Measurements from ENCODE around the gene SHC2.
"Not testable (repeated sequence)": the region's sequence is repeated elsewhere in the genome, so short reads cannot be mapped to it uniquely, and the experiment has no call there.

The SHC2 gene

DNA sequence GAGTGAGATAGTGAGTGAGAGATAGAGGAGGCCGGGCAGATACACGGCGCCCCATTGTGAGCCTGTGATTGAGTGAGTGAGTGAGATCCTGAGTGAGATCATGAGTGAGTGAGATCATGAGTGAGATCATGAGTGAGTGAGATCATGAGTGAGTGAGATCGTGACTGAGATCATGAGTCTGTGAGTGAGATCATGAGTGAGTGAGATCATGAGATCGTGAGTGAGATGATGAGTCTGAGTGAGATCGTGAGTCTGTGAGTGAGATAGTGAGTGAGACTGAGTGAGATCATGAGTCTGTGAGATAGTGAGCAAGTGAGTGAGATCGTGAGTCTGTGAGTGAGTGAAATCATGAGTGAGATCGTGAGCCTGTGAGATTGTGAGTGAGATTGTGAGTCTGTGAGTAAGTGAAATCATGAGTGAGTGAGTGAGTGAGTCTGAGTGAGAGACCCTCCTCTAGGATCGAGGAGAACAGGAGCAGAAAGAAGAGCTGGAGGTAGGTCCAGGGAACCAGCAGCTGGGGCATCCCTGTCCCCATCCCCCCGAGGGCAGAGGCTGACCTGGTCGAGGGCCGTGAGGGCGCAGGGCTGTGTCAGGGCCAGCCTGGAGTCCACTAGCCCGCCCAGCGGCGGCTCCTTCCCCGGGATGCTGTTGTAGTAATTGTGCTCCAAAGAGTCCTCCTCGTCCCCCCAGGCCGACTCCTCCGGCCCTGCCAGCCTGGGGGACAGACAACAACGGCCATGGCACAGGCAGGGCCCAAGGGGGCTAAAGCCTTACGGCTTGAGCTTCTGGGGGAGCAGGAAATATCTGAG, 26.5 kb downstream of the SHC2 start:
- no peaks in the 10 kb centered on the region for H3K9me3 ChIP-seq (ENCODE audit: control insufficient read depth in 2 of 2, low read length in 2 of 2)
- H3K4me1 ChIP-seq (ENCODE audit: control insufficient read depth, insufficient read depth, low read length): no peaks in the 10 kb centered on the region
- H3K27ac ChIP-seq (ENCODE audit: low read length): no peak overlapping the region
- no peaks in the 10 kb centered on the region for H3K27me3 ChIP-seq (ENCODE audit: control insufficient read depth in 1 of 2, insufficient read depth in 2 of 2, low read length in 2 of 2)
- no peak overlapping the region for H3K4me3 ChIP-seq (ENCODE audit: low read length in 2 of 2)
- H3K9ac ChIP-seq (ENCODE audit: low read length in 2 of 2): no peak overlapping the region
- peaks cover 15% of the 10 kb centered on the region in 2 donors for H3K36me3 ChIP-seq (ENCODE audit: control insufficient read depth in 2 of 2, insufficient read depth in 2 of 2, low read length in 2 of 2)

DNA sequence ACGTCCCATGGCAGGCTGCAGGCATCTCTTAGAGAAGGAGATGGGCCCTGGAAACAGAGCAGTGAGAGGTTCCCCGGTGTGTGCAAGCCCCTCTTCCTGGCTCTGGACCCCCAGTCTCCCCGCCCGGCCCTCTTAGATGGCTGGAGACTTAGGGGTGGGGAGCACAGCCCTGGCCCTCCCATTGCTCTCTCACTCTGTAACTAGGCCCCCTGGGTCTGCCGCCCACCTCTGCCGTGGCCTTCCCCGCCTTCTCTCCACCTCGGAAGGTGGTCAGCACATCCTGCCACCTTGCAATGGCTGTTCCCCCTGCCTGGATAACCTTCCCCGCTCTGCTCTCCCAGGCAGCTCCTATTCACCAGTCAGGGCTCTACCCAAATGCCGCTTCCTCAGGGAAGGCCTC, 30.1 kb downstream of the SHC2 start:
- H3K4me1 ChIP-seq (ENCODE audit: control insufficient read depth, insufficient read depth, low read length): peaks cover 8% of the 10 kb centered on the region
- H3K9ac ChIP-seq (ENCODE audit: low read length in 2 of 2): no peak overlapping the region
- H3K27me3 ChIP-seq (ENCODE audit: control insufficient read depth in 1 of 2, insufficient read depth in 2 of 2, low read length in 2 of 2): no peaks in the 10 kb centered on the region
- H3K27ac ChIP-seq (ENCODE audit: low read length): no peak overlapping the region
- H3K4me3 ChIP-seq (ENCODE audit: low read length in 2 of 2): no peak overlapping the region
- H3K9me3 ChIP-seq (ENCODE audit: control insufficient read depth in 2 of 2, low read length in 2 of 2): no peaks in the 10 kb centered on the region
- peaks cover 19 to 23% of the 10 kb centered on the region in 2 donors for H3K36me3 ChIP-seq (ENCODE audit: control insufficient read depth in 2 of 2, insufficient read depth in 2 of 2, low read length in 2 of 2)

DNA sequence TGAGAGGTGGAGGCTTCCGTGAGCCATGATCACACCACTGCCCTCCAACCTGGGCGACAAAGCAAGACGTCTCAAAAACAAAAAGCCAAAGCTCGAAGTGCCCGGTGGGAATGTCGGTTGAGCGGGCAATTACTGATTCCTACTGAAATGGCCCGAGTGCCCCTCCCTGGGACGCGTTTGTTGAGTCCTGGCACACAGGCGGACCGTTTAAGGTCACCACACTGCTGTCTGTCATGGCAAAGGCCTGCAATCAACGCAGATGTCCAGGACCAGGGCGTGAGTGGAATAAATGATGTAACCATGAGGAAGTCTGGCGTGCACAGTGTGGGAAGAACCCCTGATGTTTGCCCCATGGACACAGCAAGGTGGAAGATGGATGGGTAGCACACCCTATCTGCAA, 32.7 kb downstream of the SHC2 start:
- no peak overlapping the region for H3K4me3 ChIP-seq (ENCODE audit: low read length in 2 of 2)
- H3K4me1 ChIP-seq (ENCODE audit: control insufficient read depth, insufficient read depth, low read length): peaks cover 8% of the 10 kb centered on the region
- H3K27me3 ChIP-seq (ENCODE audit: control insufficient read depth in 1 of 2, insufficient read depth in 2 of 2, low read length in 2 of 2): no peaks in the 10 kb centered on the region
- peaks cover 16 to 20% of the 10 kb centered on the region in 2 donors for H3K36me3 ChIP-seq (ENCODE audit: control insufficient read depth in 2 of 2, insufficient read depth in 2 of 2, low read length in 2 of 2)
- H3K27ac ChIP-seq (ENCODE audit: low read length): no peak overlapping the region
- H3K9ac ChIP-seq (ENCODE audit: low read length in 2 of 2): no peak overlapping the region
- H3K9me3 ChIP-seq (ENCODE audit: control insufficient read depth in 2 of 2, low read length in 2 of 2): no peaks in the 10 kb centered on the region

DNA sequence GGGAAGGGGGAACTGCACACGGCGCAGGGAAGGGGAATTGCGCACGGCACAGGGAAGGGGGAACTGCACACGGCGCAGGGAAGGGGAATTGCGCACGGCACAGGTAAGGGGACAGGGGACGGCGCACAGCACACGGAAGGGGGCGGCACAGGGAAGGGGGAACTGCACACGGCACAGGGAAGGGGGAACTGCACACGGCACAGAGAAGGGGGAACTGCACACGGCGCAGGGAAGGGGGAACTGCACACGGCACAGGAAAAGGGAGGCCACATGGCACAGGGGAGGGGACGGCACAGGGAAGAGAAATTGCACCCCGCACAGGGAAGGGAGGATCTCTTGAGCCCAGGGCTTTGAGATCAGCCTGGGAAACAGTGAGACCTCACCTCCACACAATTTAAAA, 33.2 kb downstream of the SHC2 start:
- not testable (repeated sequence) for H3K9ac ChIP-seq (ENCODE audit: low read length in 2 of 2); H3K27ac ChIP-seq (ENCODE audit: low read length); H3K4me1 ChIP-seq (ENCODE audit: control insufficient read depth, insufficient read depth, low read length); H3K4me3 ChIP-seq (ENCODE audit: low read length in 2 of 2); H3K9me3 ChIP-seq (ENCODE audit: control insufficient read depth in 2 of 2, low read length in 2 of 2); H3K27me3 ChIP-seq (ENCODE audit: control insufficient read depth in 1 of 2, insufficient read depth in 2 of 2, low read length in 2 of 2)
- H3K36me3 ChIP-seq (ENCODE audit: control insufficient read depth in 2 of 2, insufficient read depth in 2 of 2, low read length in 2 of 2): peaks cover 16 to 20% of the 10 kb centered on the region in 2 donors

DNA sequence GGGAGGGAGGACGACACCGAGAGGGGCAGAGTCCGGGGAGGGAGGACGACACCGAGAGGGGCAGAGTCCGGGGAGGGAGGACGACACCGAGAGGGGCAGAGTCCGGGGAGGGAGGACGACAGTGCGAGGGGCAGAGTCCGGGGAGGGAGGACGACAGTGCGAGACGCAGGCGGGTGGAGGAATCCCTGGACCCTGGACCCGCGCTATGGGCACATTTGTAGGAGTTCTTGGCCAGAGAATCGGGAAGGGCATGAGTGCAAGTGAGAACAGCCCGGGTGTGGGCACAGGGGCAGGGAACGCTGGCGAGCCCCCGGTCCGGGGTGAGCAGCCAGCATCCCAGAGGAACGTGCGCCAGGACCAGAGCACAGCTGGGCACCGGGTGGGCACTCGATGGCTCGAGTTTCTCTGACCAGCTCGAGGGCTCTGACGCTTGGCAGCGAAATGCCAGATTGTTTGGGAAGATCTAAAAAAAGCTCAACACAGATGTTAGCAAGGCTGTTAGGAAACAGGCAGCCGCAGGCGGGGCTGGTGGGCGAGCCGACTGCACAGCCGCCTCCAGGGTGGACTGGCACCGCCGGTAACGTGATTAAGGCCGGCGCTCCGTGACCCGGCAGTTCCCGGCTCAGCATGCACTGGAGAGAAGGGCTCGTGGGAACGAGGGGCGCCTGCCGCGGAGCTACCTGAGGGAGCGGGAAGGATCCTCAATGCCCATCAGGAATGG, 33.9 kb downstream of the SHC2 start:
- Histone ChIP-seq H3K36me3 (ENCODE audit: control insufficient read depth in 2 of 2, insufficient read depth in 2 of 2, low read length in 2 of 2) (peaks cover 16 to 20% of the 10 kb centered on the region in 2 donors), H3K27me3 (ENCODE audit: control insufficient read depth in 1 of 2, insufficient read depth in 2 of 2, low read length in 2 of 2) (no peaks in the 10 kb centered on the region), H3K4me3 (ENCODE audit: low read length in 2 of 2) (peak overlapping the region in 1 of 2 donors; percentile 52), H3K9me3 (ENCODE audit: control insufficient read depth in 2 of 2, low read length in 2 of 2) (no peaks in the 10 kb centered on the region), H3K4me1 (ENCODE audit: control insufficient read depth, insufficient read depth, low read length) (peaks cover 8% of the 10 kb centered on the region), H3K9ac (ENCODE audit: low read length in 2 of 2) (no peak overlapping the region), H3K27ac (ENCODE audit: low read length) (no peak overlapping the region)

DNA sequence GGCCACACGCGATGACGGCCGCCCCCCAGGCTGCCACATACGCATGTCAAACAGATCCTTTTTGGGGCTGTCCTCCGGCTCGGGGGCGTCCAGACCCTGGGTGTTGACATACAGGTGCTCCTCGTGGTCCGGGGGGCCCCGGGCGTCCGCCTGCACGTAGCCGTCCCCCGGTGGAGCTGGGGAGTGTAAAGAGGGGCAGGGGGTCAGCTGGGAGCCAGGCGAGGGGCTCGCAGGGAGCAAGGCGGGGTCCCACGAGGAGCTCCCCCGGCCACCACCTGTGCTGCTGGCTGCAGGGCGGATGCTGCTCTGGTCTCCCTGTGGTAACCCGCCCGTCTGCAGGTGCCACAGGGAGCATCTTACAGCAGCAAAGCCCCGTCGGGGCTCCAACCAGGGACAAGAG, 35.8 kb downstream of the SHC2 start:
- H3K4me3 ChIP-seq (ENCODE audit: low read length in 2 of 2): no peak overlapping the region
- peaks cover 11 to 15% of the 10 kb centered on the region in 2 donors for H3K36me3 ChIP-seq (ENCODE audit: control insufficient read depth in 2 of 2, insufficient read depth in 2 of 2, low read length in 2 of 2)
- no peak overlapping the region for H3K9ac ChIP-seq (ENCODE audit: low read length in 2 of 2)

DNA sequence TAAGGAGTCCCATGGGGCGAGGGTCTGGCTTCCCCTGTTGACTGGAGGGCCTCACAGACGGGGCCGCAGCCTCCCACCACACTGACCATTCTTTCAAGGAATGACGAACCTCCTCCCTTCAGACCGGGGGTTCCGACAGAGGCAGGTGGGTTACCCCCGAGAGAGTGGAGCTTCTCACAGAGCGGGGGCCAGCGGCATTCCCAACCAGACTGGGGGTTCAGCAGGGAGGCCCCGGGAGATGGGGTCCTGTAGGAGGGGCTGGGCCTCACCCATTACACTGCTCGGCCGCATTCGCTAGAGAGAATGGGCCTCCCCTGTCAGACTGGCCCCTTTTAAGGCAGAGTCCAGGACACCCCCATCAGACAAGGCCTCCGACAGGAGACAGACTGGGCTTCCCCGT, 36.3 kb downstream of the SHC2 start:
- no peak overlapping the region for H3K4me3 ChIP-seq (ENCODE audit: low read length in 2 of 2)
- no peak overlapping the region for H3K27ac ChIP-seq (ENCODE audit: low read length)
- H3K4me1 ChIP-seq (ENCODE audit: control insufficient read depth, insufficient read depth, low read length): peaks cover 8% of the 10 kb centered on the region
- no peak overlapping the region for H3K9ac ChIP-seq (ENCODE audit: low read length in 2 of 2)
- H3K36me3 ChIP-seq (ENCODE audit: control insufficient read depth in 2 of 2, insufficient read depth in 2 of 2, low read length in 2 of 2): peaks cover 11 to 15% of the 10 kb centered on the region in 2 donors
- H3K9me3 ChIP-seq (ENCODE audit: control insufficient read depth in 2 of 2, low read length in 2 of 2): no peaks in the 10 kb centered on the region
- H3K27me3 ChIP-seq (ENCODE audit: control insufficient read depth in 1 of 2, insufficient read depth in 2 of 2, low read length in 2 of 2): no peaks in the 10 kb centered on the region

More for the DNA sequence above, 35.8 kb downstream of the SHC2 start:
- Histone ChIP-seq H3K27me3 (ENCODE audit: control insufficient read depth in 1 of 2, insufficient read depth in 2 of 2, low read length in 2 of 2) (no peaks in the 10 kb centered on the region), H3K27ac (ENCODE audit: low read length) (no peak overlapping the region), H3K9me3 (ENCODE audit: control insufficient read depth in 2 of 2, low read length in 2 of 2) (no peaks in the 10 kb centered on the region), H3K4me1 (ENCODE audit: control insufficient read depth, insufficient read depth, low read length) (peaks cover 8% of the 10 kb centered on the region)

DNA sequence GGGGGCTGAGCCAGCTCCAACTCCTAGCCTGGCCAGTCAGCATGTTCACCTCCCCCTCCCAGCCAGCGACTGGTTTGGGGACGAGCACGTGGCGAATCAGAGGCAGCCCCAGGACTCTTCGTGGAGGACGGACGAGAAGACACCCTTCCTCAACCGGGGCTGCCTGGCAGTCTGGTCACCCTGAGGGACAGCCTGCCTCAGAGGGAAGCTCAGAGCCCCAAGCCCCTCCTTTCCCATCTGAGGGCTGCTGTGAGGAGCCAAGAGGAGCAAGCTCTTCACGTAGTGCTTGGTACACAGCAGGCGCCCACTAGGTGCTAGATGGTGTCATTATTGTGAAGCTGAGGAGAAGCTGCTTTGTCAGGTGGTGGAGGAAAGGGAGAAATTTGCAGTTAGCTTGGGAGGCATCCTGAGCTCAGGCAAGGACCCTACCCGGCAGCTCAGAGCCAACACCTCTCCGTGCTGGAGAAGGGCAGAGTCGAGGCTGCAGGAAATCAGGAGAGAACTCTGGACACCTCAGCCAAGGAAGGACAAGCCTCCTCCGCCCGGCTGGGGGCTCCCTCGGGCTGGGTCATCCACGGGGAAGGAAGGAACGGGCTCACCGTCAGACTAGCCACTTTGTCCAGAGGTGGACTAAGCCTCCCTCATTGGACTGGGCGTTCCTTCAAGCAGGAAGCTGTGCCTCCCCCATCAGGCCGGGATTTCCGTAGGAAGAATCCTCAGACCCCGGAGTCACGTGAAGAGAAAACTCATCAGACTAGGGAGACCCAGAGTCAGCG, 37.0 kb downstream of the SHC2 start:
- Histone ChIP-seq H3K9ac (ENCODE audit: low read length in 2 of 2) (no peak overlapping the region), H3K36me3 (ENCODE audit: control insufficient read depth in 2 of 2, insufficient read depth in 2 of 2, low read length in 2 of 2) (peaks cover 9 to 14% of the 10 kb centered on the region in 2 donors), H3K4me1 (ENCODE audit: control insufficient read depth, insufficient read depth, low read length) (peaks cover 8% of the 10 kb centered on the region), H3K27me3 (ENCODE audit: control insufficient read depth in 1 of 2, insufficient read depth in 2 of 2, low read length in 2 of 2) (no peaks in the 10 kb centered on the region), H3K4me3 (ENCODE audit: low read length in 2 of 2) (no peak overlapping the region), H3K9me3 (ENCODE audit: control insufficient read depth in 2 of 2, low read length in 2 of 2) (no peaks in the 10 kb centered on the region), H3K27ac (ENCODE audit: low read length) (no peak overlapping the region)

DNA sequence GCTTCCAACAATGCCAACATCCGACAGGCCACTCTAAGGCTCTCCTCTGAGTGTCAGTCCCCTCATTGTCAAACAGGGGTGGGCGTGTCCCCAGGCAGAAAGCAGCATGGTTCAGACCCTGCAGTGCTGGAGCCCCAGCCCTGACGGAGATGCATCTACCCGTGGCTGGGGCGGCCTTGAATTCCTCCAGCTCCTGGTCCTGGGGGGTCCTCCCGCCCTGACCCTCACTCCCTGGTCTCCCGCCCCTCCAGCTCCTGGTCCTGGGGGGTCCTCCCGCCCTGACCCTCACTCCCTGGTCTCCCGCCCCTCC, 38.0 kb downstream of the SHC2 start:
- not testable (repeated sequence) for H3K9ac ChIP-seq (ENCODE audit: low read length in 2 of 2); H3K27ac ChIP-seq (ENCODE audit: low read length); H3K4me3 ChIP-seq (ENCODE audit: low read length in 2 of 2); H3K36me3 ChIP-seq (ENCODE audit: control insufficient read depth in 2 of 2, insufficient read depth in 2 of 2, low read length in 2 of 2); H3K4me1 ChIP-seq (ENCODE audit: control insufficient read depth, insufficient read depth, low read length); H3K27me3 ChIP-seq (ENCODE audit: control insufficient read depth in 1 of 2, insufficient read depth in 2 of 2, low read length in 2 of 2); H3K9me3 ChIP-seq (ENCODE audit: control insufficient read depth in 2 of 2, low read length in 2 of 2)

DNA sequence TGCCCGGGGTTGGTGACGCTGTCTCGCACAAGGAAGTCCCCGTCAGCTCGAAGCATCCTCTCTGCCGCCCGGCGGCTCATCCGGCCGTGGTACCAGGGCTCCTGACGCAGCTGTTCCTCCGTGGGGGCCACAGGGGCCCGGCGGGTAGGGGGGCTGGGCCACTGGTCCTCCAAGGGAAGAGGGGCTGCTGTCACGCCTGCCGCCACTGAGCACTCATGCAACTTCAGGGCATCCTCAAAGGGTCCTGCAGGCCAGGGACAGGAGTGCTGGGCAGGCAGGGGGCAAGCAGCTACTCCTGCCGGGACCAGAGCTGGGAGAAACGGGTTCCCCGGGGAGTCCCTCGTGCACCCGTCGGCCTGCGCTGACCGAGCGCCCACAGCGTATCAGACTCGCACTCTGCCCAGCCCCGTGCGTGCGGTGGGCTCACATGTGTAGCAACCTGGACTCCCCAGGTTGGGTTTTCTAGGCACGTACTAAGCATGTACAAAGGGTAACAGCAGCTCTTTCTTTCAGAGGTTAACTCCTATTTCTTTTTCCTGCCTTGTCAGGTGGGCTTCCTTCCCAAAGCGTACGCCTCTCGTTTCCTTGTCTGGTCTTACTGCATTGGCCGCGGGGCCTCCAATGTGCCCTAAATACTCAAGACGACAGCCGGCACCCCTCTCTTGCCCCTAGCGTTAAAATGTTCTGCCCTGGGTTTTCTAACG, 38.5 kb downstream of the SHC2 start:
- Histone ChIP-seq H3K27me3 (ENCODE audit: control insufficient read depth in 1 of 2, insufficient read depth in 2 of 2, low read length in 2 of 2) (no peaks in the 10 kb centered on the region), H3K9ac (ENCODE audit: low read length in 2 of 2) (no peak overlapping the region), H3K9me3 (ENCODE audit: control insufficient read depth in 2 of 2, low read length in 2 of 2) (no peaks in the 10 kb centered on the region), H3K4me1 (ENCODE audit: control insufficient read depth, insufficient read depth, low read length) (peaks cover 7% of the 10 kb centered on the region), H3K27ac (ENCODE audit: low read length) (no peak overlapping the region), H3K4me3 (ENCODE audit: low read length in 2 of 2) (no peak overlapping the region), H3K36me3 (ENCODE audit: control insufficient read depth in 2 of 2, insufficient read depth in 2 of 2, low read length in 2 of 2) (peaks cover 3 to 4% of the 10 kb centered on the region in 2 donors)

Data from stomach smooth muscle (tissue), 2 donors.